EL (cell line): ENCODE results near the gene ACSS3.

Experiments used
- DNase-seq: peaks from one replicate; pipeline ENCODE4 v3.0.0-alpha.2; 2016

ACSS3 gene

DNA sequence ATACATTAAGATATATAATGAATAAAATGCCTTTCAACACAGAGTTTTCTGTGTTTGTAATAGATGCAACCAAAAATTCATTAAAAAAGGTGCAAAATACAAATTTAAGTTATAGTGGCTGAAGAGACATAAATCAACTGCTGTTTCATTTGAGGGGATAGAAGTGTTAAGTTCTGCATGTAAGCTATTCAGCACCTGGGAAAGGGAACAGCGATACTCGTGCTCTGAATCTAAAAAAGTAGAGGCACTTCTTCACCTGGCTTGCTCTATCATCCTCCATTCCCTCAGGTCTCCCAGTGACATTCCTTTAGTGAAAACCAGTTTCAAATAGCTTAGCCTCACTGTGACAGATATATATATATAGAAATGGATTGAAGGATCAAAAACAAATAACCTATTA, 222.6 kb downstream of the ACSS3 start:
- DNase-seq = no peak

DNA sequence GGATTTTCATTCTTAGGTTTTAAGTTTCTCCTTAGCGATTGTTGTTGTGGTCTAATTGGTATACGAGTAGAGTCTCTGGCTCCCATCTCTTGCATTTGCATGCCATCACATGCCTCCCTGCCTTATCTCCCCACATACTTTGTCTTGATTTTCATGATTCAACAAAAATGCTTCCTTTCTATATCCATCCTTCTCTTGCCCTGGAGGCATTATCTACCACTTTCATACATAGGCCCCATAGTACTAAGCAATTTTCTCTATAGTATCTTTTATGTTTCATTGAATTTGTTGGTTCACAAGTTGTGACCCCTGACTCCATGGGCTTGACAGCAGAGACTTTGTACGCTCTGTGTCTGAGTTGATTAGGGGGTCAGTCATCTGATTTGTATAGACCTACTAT, 226.1 kb downstream of the ACSS3 start:
- no peak for DNase-seq
